ENCODE results near the gene DCTN3. TPM values are rescaled to one million over a fixed set of nuclear protein-coding genes. Genes with fewer than 3 reads are reported as not detected.

Gene DCTN3
- total RNA-seq, 2 experiments from 2014 or later = 81.5 to 84.4 TPM

GRCh38 chr9:34624475-34625185 is 4.3 kb upstream of the DCTN3 start:
- DNase-seq (no peak), ATAC-seq (ENCODE audit: poor library complexity) (no peak)
- peaks cover 48% of the 10 kb centered on the region for H3K4me1 ChIP-seq (ENCODE audit: insufficient read depth, low read length)
- H3K27ac Mint-ChIP-seq = no peak overlapping the region
- TF ChIP-seq CTCF (IDR thresholded peaks at IDR 0.05) = no peak
- ChIA-PET POLR2A (interaction anchor here (1.2 to 2.0 kb wide), 4 partner anchors 9 to 40 kb away, joined by 3 to 9 read pairs (median 6); partner anchors contain the start of genes RPP25L and SIGMAR1), CTCF (interaction anchor here (1.8 to 4.9 kb wide), 2 partner anchors 10 to 21 kb away, joined by 5 to 20 read pairs; no protein-coding TSS in a partner anchor)
- no peak overlapping the region for H3K27ac ChIP-seq (ENCODE audit: low read depth in 1 of 2, low read length in 2 of 2)
- H3K27me3 Mint-ChIP-seq = peaks cover 88% of the 10 kb centered on the region
- H3K27me3 ChIP-seq (ENCODE audit: control insufficient read depth in 1 of 2, insufficient read depth in 2 of 2, low read length in 2 of 2) = peaks cover 73 to 74% of the 10 kb centered on the region in 2 experiments
- H3K9me3 ChIP-seq (ENCODE audit: control insufficient read depth in 1 of 2, insufficient read depth in 1 of 2, low read length in 2 of 2) = peaks cover 0 to 26% of the 10 kb centered on the region in 2 experiments
- no peak overlapping the region for H3K4me3 Mint-ChIP-seq
- no peak overlapping the region for H3K4me3 ChIP-seq (ENCODE audit: low read length)
- peaks cover 8% of the 10 kb centered on the region for H3K36me3 Mint-ChIP-seq (ENCODE audit: low read depth)
- peaks cover 39% of the 10 kb centered on the region for H3K4me1 Mint-ChIP-seq (ENCODE audit: low read depth)
- no peaks in the 10 kb centered on the region for H3K9me3 Mint-ChIP-seq
- intact Hi-C loops (cut with DNase I, micrococcal nuclease) = no loop called here
- no peaks in the 10 kb centered on the region for H3K36me3 ChIP-seq (ENCODE audit: insufficient read depth, low read length)

DNA sequence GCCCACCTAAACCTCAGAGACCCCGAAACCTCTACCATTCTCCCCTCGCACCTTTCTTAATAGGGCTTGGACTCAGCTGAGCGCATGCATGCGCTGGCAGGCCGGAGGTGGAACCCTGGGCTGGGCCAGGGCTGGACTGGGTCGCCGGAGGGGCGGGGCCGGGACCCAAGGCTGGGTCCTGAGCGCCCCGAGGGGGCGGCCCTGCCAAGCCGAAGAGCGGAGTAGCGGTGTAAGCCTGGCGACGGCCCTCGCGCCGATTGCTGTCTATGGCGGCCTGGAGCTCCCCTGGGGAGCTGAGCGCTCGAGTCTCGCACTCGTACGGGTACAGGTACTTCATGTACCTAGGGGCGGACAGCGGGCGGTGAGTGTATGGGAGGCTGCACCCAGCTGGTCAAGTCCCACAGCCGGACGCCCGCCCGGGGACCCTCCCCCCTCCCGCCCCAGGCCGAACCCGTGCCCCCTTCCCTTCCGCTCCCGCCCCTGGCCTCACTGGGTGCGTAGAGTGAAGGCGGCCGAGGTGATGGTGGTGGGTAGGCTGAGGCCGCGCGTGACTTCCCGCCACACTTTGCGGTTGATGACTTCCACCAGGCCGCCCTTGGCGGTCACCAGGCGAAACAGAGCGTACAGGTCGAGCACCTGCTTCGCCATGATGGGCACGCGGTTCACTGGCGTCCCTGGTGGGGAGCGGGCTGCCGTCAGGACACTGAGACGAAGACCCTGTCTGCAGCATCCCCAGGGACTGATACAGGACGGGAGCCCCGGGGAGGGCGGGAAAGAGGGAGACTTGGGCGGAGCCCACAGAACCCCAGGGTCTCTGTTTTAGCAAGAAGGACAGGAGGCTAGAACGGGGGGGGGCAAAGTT is 3.3 kb upstream of the DCTN3 start:
- peaks cover 0 to 26% of the 10 kb centered on the region in 2 experiments for H3K9me3 ChIP-seq (ENCODE audit: control insufficient read depth in 1 of 2, insufficient read depth in 1 of 2, low read length in 2 of 2)
- DNase-seq = peak in 2 of 14 experiments; percentile 38 to 42
- peaks cover 41% of the 10 kb centered on the region for H3K4me1 Mint-ChIP-seq (ENCODE audit: low read depth)
- ChIA-PET CTCF (interaction anchor here (0.6 to 4.9 kb wide), 2 partner anchors 11 to 20 kb away, joined by 3 to 20 read pairs; no protein-coding TSS in a partner anchor), POLR2A (interaction anchor here (0.9 to 1.8 kb wide), 3 partner anchors 11 to 41 kb away, joined by 4 read pairs; partner anchors contain the start of gene SIGMAR1)
- ATAC-seq (ENCODE audit: poor library complexity) = no peak
- peaks cover 66 to 68% of the 10 kb centered on the region in 2 experiments for H3K27me3 ChIP-seq (ENCODE audit: control insufficient read depth in 1 of 2, insufficient read depth in 2 of 2, low read length in 2 of 2)
- H3K27ac Mint-ChIP-seq = no peak overlapping the region
- no peak for TF ChIP-seq CTCF (IDR thresholded peaks at IDR 0.05)
- H3K4me1 ChIP-seq (ENCODE audit: insufficient read depth, low read length) = peaks cover 46% of the 10 kb centered on the region
- H3K27ac ChIP-seq (ENCODE audit: low read depth in 1 of 2, low read length in 2 of 2) = no peak overlapping the region
- H3K36me3 Mint-ChIP-seq (ENCODE audit: low read depth) = peaks cover 9% of the 10 kb centered on the region
- peaks cover 3% of the 10 kb centered on the region for H3K36me3 ChIP-seq (ENCODE audit: insufficient read depth, low read length)
- H3K4me3 ChIP-seq (ENCODE audit: low read length) = peak overlapping the region; percentile 12
- intact Hi-C loops (cut with DNase I, micrococcal nuclease) = no loop called here
- peaks cover 79% of the 10 kb centered on the region for H3K27me3 Mint-ChIP-seq
- peak overlapping the region; percentile 59 for H3K4me3 Mint-ChIP-seq
- no peaks in the 10 kb centered on the region for H3K9me3 Mint-ChIP-seq

- POLR2A ChIA-PET = interaction anchor here (0.7 to 1.6 kb wide), 4 partner anchors 12 to 239 kb away, joined by 3 to 4 read pairs (median 3); partner anchors contain the start of gene MYORG
- Mint-ChIP-seq H3K9me3 (no peaks in the 10 kb centered on the region), H3K27ac (no peak overlapping the region), H3K36me3 (ENCODE audit: low read depth) (peaks cover 62% of the 10 kb centered on the region), H3K27me3 (no peaks in the 10 kb centered on the region), H3K4me3 (no peak overlapping the region), H3K4me1 (ENCODE audit: low read depth) (peaks cover 35% of the 10 kb centered on the region)
- Histone ChIP-seq H3K36me3 (ENCODE audit: insufficient read depth, low read length) (peaks cover 45% of the 10 kb centered on the region), H3K4me1 (ENCODE audit: insufficient read depth, low read length) (peaks cover 38% of the 10 kb centered on the region), H3K27ac (ENCODE audit: low read depth in 1 of 2, low read length in 2 of 2) (no peak overlapping the region), H3K27me3 (ENCODE audit: control insufficient read depth in 1 of 2, insufficient read depth in 2 of 2, low read length in 2 of 2) (no peaks in the 10 kb centered on the region), H3K4me3 (ENCODE audit: low read length) (no peak overlapping the region), H3K9me3 (ENCODE audit: control insufficient read depth in 1 of 2, insufficient read depth in 1 of 2, low read length in 2 of 2) (peaks cover 0 to 3% of the 10 kb centered on the region in 2 experiments)
- intact Hi-C loops (cut with DNase I, micrococcal nuclease) = loop anchor here in 1 of 2 experiments (10.0 kb wide), 1 partner anchor 570 kb away; the partner anchor contains the start of gene UBAP2
- no peak for TF ChIP-seq CTCF (IDR thresholded peaks at IDR 0.05)
- CTCF ChIA-PET = interaction anchor here (4.2 kb wide), 1 partner anchor 19 kb away, joined by 41 read pairs; no protein-coding TSS in a partner anchor
- no peak for DNase-seq
- ATAC-seq (ENCODE audit: poor library complexity) = no peak
Measured at GRCh38 chr9:34615132-34615531, 5.2 kb downstream of the DCTN3 start.

Measured in CD4-positive, alpha-beta T cell (primary cell).